HepG2 (cell line): ENCODE measurements around the gene GREM1. TPM values are rescaled to one million over a fixed set of nuclear protein-coding genes. Genes with fewer than 3 reads are reported as not detected.

Source experiments
- ATRX ChIP-seq: sonication (generic); formaldehyde crosslinking; IDR thresholded peaks from 2 replicates; pipeline ENCODE4 v1.4.0; 2020; ENCODE audit warnings: missing genetic modification reagents, borderline replicate concordance
- DPF2 ChIP-seq: sonication (generic); formaldehyde crosslinking; IDR thresholded peaks from 2 replicates; pipeline ENCODE4 v1.4.0; 2020; ENCODE audit warnings: mild to moderate bottlenecking, low read depth, missing genetic modification reagents, borderline replicate concordance
- HBP1 ChIP-seq: IDR thresholded peaks from 2 replicates; pipeline ENCODE4 v1.6.1; 2016; ENCODE audit warnings: low read depth, control low read depth
- HNF1A ChIP-seq, 2 experiments: sonication (generic) in 1 of 2; formaldehyde crosslinking in 1 of 2; IDR thresholded peaks; 2 replicates each; pipeline versions ENCODE4 v1.4.0 to v1.6.1; 2016 to 2020; ENCODE audit warnings: borderline replicate concordance in 1 of 2, low read depth in 1 of 2, mild to moderate bottlenecking in 1 of 2, missing genetic modification reagents in 1 of 2
- POLR2AphosphoS2 ChIP-seq: IDR thresholded peaks from 2 replicates; pipeline ENCODE4 v1.6.1; 2011; ENCODE audit warnings: low read depth, low read length, improper control_type of control experiment
- SETDB1 ChIP-seq: sonication (generic); formaldehyde crosslinking; IDR thresholded peaks from 2 replicates; pipeline ENCODE4 v1.5.1; 2020; ENCODE audit warnings: missing genetic modification reagents, mild to moderate bottlenecking, borderline replicate concordance
- SOX6 ChIP-seq, 2 experiments: fragments of 450-650 bp in 1 of 2; sonication (generic) in 1 of 2; formaldehyde crosslinking in 1 of 2; IDR thresholded peaks; 2 replicates each; pipeline versions ENCODE4 v1.4.0 to v1.6.1; 2017 to 2020; ENCODE audit warnings: antibody characterized with exemption in 1 of 2, mild to moderate bottlenecking in 1 of 2, missing genetic modification reagents in 1 of 2
- SRF ChIP-seq: IDR thresholded peaks from 2 replicates; pipeline ENCODE4 v1.6.1; 2011; ENCODE audit warnings: mild to moderate bottlenecking, low read depth, low read length, moderate library complexity
- TCF7 ChIP-seq: sonication (generic); IDR thresholded peaks from 2 replicates; pipeline ENCODE4 v1.6.1; 2016; ENCODE audit warnings: antibody characterized with exemption, low read depth
- THAP11 ChIP-seq: IDR thresholded peaks from 2 replicates; pipeline ENCODE4 v1.6.1; 2016; ENCODE audit warnings: missing biosample characterization, missing genetic modification reagents
- ZBTB2 ChIP-seq: sonication (generic); formaldehyde crosslinking; IDR thresholded peaks from 2 replicates; pipeline ENCODE4 v1.8.0; 2022; ENCODE audit warnings: low read depth, missing genetic modification reagents
- ZHX2 ChIP-seq, 2 experiments: sonication (generic) in 1 of 2; formaldehyde crosslinking in 1 of 2; IDR thresholded peaks; 2 replicates each; pipeline versions ENCODE4 v1.6.1 to v1.9.0; 2014 to 2022; ENCODE audit warnings: antibody characterized with exemption in 1 of 2, borderline replicate concordance in 1 of 2, inconsistent platforms in 1 of 2, low read depth in 1 of 2, missing genetic modification reagents in 1 of 2
- ZNF10 ChIP-seq: sonication (generic); formaldehyde crosslinking; IDR thresholded peaks from 2 replicates; pipeline ENCODE4 v1.4.0; 2020; ENCODE audit warnings: mild to moderate bottlenecking, low read depth, missing genetic modification reagents, borderline replicate concordance
- ZNF335 ChIP-seq: sonication (generic); formaldehyde crosslinking; IDR thresholded peaks from 2 replicates; pipeline ENCODE4 v1.4.0; 2020; ENCODE audit warnings: missing genetic modification reagents
- ZNF430 ChIP-seq: sonication (generic); formaldehyde crosslinking; IDR thresholded peaks from 2 replicates; pipeline ENCODE4 v1.9.0; 2021; ENCODE audit warnings: mild to moderate bottlenecking, missing genetic modification reagents
- polyA plus RNA-seq, 8 experiments: library from polyadenylated mRNA; depleted of rRNA in 3 of 8; stranded (reverse) in 7 of 8; unstranded in 1 of 8; fragments of >200 nt; fragmentation: Illumina TruSeq in 4 of 8; extraction: Trizol in 4 of 8; gene quantifications; 2 replicates each; pipeline versions ENCODE4 v1.2.1 to v1.2.3, GENCODE V29; 2011 to 2016; ENCODE audit warnings: low read depth in 4 of 8, missing spikeins in 1 of 8, mixed read lengths in 1 of 8; ENCODE audit not compliant: insufficient read depth in 1 of 8
- total RNA-seq, 5 experiments: library from RNA; depleted of rRNA; stranded (reverse); fragments of >200 nt; fragmentation: Illumina TruSeq; extraction: Trizol; gene quantifications; 2 replicates each; pipeline ENCODE4 v1.2.3, GENCODE V29; 2016; ENCODE audit warnings: low read depth in 1 of 5

Gene GREM1
- total and polyA plus RNA-seq, 2 of the 13 experiments (the other 11 are each of a cell fraction or from before 2014, with no cell fraction given): 0.02 to 0.08 TPM

- peak; percentile 48; the same call in 1 of the 2 replicates for TF ChIP-seq HBP1 (CRISPR knock-in tag)
- no peak for TF ChIP-seq ZBTB2
- peak; percentile 57 for TF ChIP-seq ZNF335 (CRISPR knock-in tag)
- peak; percentile 81 for TF ChIP-seq SRF
- no peak for TF ChIP-seq ATRX (CRISPR knock-in tag)
- TF ChIP-seq THAP11: peak; percentile 42; the same call in 1 of the 2 replicates
- no peak for TF ChIP-seq ZNF10
- TF ChIP-seq ZNF430 (CRISPR knock-in tag): no peak
- peak; percentile 74 for TF ChIP-seq TCF7
- no peak for TF ChIP-seq POLR2AphosphoS2
- no peak for TF ChIP-seq SOX6 (IDR thresholded peaks at IDR 0.05)
- peak; percentile 88 for TF ChIP-seq SOX6 (CRISPR knock-in tag; IDR thresholded peaks at IDR 0.05)
- no peak for TF ChIP-seq ZHX2 (IDR thresholded peaks at IDR 0.05; ENCODE audit: low read depth)
- TF ChIP-seq ZHX2 (CRISPR knock-in tag; IDR thresholded peaks at IDR 0.05; ENCODE audit: borderline replicate concordance): no peak
- TF ChIP-seq DPF2 (CRISPR knock-in tag): peak; percentile 54; the same call in 1 of the 2 replicates
- TF ChIP-seq HNF1A (IDR thresholded peaks at IDR 0.05; ENCODE audit: low read depth): peak; percentile 93
- TF ChIP-seq HNF1A (CRISPR knock-in tag; IDR thresholded peaks at IDR 0.05; ENCODE audit: borderline replicate concordance): peak; percentile 96
- TF ChIP-seq SETDB1 (CRISPR knock-in tag): no peak
Measured at GRCh38 chr15:32677238-32677750, 40.5 kb upstream of the GREM1 start (continued).
